ENCODE results near the gene LGALS12. TPM values are rescaled to one million over a fixed set of nuclear protein-coding genes. Genes with fewer than 3 reads are reported as not detected.

Gene LGALS12
- total and polyA plus RNA-seq, 7 donors: 3.9 to 5.4 TPM; not detected in 5

GRCh38 chr11:63491636-63492372 is 14.1 kb upstream of the LGALS12 start:
- intact Hi-C loops (cut with DNase I): loop anchor here (5.0 kb wide), 1 partner anchor 120 kb away; the partner anchor contains the start of gene PLAAT3
- Histone ChIP-seq H3K9me3 (no peaks in the 10 kb centered on the region), H3K27me3 (no peaks in the 10 kb centered on the region), H3K4me1 (peaks cover 0 to 31% (median 18%) of the 10 kb centered on the region in 4 donors), H3K4me3 (peak overlapping the region; percentile 54 to 65 (median 57)), H3K36me3 (no peaks in the 10 kb centered on the region), H3K27ac (peak overlapping the region; percentile 76 to 86 (median 82))
- no peak for DNase-seq
- no peak for TF ChIP-seq CTCF (IDR thresholded peaks at IDR 0.05)
- TF ChIP-seq POLR2AphosphoS5 (IDR thresholded peaks at IDR 0.05): no peak
- TF ChIP-seq EP300 (IDR thresholded peaks at IDR 0.05): no peak
- TF ChIP-seq POLR2A (IDR thresholded peaks at IDR 0.05): no peak
- WGBS, 2 donors: 16 to 48% methylated on average over 11 of the region's 11 CpGs

- peaks cover 0 to 31% (median 18%) of the 10 kb centered on the region in 4 donors for H3K4me1 ChIP-seq
- H3K27ac ChIP-seq: peak overlapping the region in 1 of 4 donors; percentile 86
- H3K4me3 ChIP-seq: no peak overlapping the region
- no peak for DNase-seq
- intact Hi-C loops (cut with DNase I): loop anchor here (5.0 kb wide), 1 partner anchor 120 kb away; the partner anchor contains the start of gene PLAAT3
- no peaks in the 10 kb centered on the region for H3K27me3 ChIP-seq
- no peaks in the 10 kb centered on the region for H3K9me3 ChIP-seq
- no peaks in the 10 kb centered on the region for H3K36me3 ChIP-seq
- TF ChIP-seq EP300 (IDR thresholded peaks at IDR 0.05): no peak
- 89 to 95% methylated on average over 1 of the region's 1 CpG for WGBS, 2 donors
Measured at GRCh38 chr11:63492441-63492840, 13.4 kb upstream of the LGALS12 start.

GRCh38 chr11:63493127-63493526 is 12.8 kb upstream of the LGALS12 start:
- Histone ChIP-seq H3K4me1 (peaks cover 0 to 31% (median 18%) of the 10 kb centered on the region in 4 donors), H3K36me3 (no peaks in the 10 kb centered on the region), H3K9me3 (no peaks in the 10 kb centered on the region), H3K27ac (no peak overlapping the region), H3K27me3 (no peaks in the 10 kb centered on the region), H3K4me3 (no peak overlapping the region)
- TF ChIP-seq POLR2AphosphoS5 (IDR thresholded peaks at IDR 0.05) (no peak), EP300 (IDR thresholded peaks at IDR 0.05) (no peak), POLR2A (IDR thresholded peaks at IDR 0.05) (no peak), CTCF (IDR thresholded peaks at IDR 0.05) (no peak)
- DNase-seq: no peak
- WGBS, 2 donors: 87 to 90% methylated on average over 1 of the region's 1 CpG
- intact Hi-C loops (cut with DNase I): loop anchor here (1.0 to 5.0 kb wide), 2 partner anchors 41 to 119 kb away; partner anchors contain the start of gene PLAAT3

- Histone ChIP-seq H3K9me3 (peaks cover 0 to 8% (median 2%) of the 10 kb centered on the region in 4 donors), H3K27ac (peak overlapping the region in 1 of 4 donors; percentile 16), H3K4me3 (no peak overlapping the region), H3K27me3 (no peaks in the 10 kb centered on the region), H3K36me3 (no peaks in the 10 kb centered on the region), H3K4me1 (peaks cover 0 to 31% (median 17%) of the 10 kb centered on the region in 4 donors)
- TF ChIP-seq EP300 (IDR thresholded peaks at IDR 0.05) (no peak), CTCF (IDR thresholded peaks at IDR 0.05) (no peak), POLR2AphosphoS5 (IDR thresholded peaks at IDR 0.05) (no peak), POLR2A (IDR thresholded peaks at IDR 0.05) (no peak)
- DNase-seq: no peak
- intact Hi-C loops (cut with DNase I): loop anchor here (5.0 kb wide), 1 partner anchor 117 kb away; the partner anchor contains the start of gene PLAAT3
- 59 to 80% methylated on average over 6 of the region's 6 CpGs for WGBS, 2 donors
Measured at GRCh38 chr11:63494975-63495374, 10.9 kb upstream of the LGALS12 start.

- no peaks in the 10 kb centered on the region for H3K27me3 ChIP-seq
- no peak for DNase-seq
- no peak for TF ChIP-seq CTCF (IDR thresholded peaks at IDR 0.05)
- TF ChIP-seq POLR2AphosphoS5 (IDR thresholded peaks at IDR 0.05): no peak
- no peak for TF ChIP-seq EP300 (IDR thresholded peaks at IDR 0.05)
- TF ChIP-seq POLR2A (IDR thresholded peaks at IDR 0.05): no peak
- intact Hi-C loops (cut with DNase I): no loop called here
- no peaks in the 10 kb centered on the region for H3K36me3 ChIP-seq
- H3K4me1 ChIP-seq: peaks cover 0 to 11% (median 5%) of the 10 kb centered on the region in 4 donors
- no peak overlapping the region for H3K27ac ChIP-seq
- WGBS, 2 donors: 85 to 96% methylated on average over 4 of the region's 4 CpGs
- H3K4me3 ChIP-seq: no peak overlapping the region
- peaks cover 0 to 13% (median 6%) of the 10 kb centered on the region in 4 donors for H3K9me3 ChIP-seq
Measured at GRCh38 chr11:63499874-63500273, 6.0 kb upstream of the LGALS12 start.
